WTC11 (cell line): ENCODE data around the gene UBAP1. TPM values are rescaled to one million over a fixed set of nuclear protein-coding genes. Genes with fewer than 3 reads are reported as not detected.

Source experiments
- ATAC-seq: fragments of 200-7000 bp; cut with Tn5 transposase; 2 replicates; pipeline ENCODE4 v1.10.0; 2021; ENCODE audit warnings: mild to moderate bottlenecking, moderate library complexity
- CTCF ChIA-PET: fragments of 300-600 bp; sonication (Branson Sonifier 250); formaldehyde crosslinking; loops from one replicate; lab custom pipeline; 2021; ENCODE audit warnings: antibody characterized with exemption; lab: Charles Lee
- POLR2A ChIA-PET: fragments of 350-600 bp; sonication (Branson Sonifier 250); formaldehyde crosslinking; loops from one replicate; lab custom pipeline; 2021; ENCODE audit warnings: antibody characterized with exemption; lab: Charles Lee
- DNase-seq: peaks from one replicate; pipeline ENCODE4 v3.0.0; 2021; ENCODE audit warnings: low spot score
- H3K27ac Mint-ChIP-seq: 2 replicates; pipeline ENCODE4 v1.8.0; 2021; ENCODE audit warnings: mixed read lengths
- H3K27me3 Mint-ChIP-seq: 2 replicates; pipeline ENCODE4 v1.8.0; 2021; ENCODE audit warnings: low read depth, mild to moderate bottlenecking, moderate library complexity, mixed read lengths
- H3K36me3 Mint-ChIP-seq: 2 replicates; pipeline ENCODE4 v1.8.0; 2021; ENCODE audit warnings: mixed read lengths
- H3K4me1 Mint-ChIP-seq: 2 replicates; pipeline ENCODE4 v1.8.0; 2022; ENCODE audit warnings: mixed read lengths
- H3K4me3 Mint-ChIP-seq: 2 replicates; pipeline ENCODE4 v1.8.0; 2021; ENCODE audit warnings: mild to moderate bottlenecking, moderate library complexity, mixed read lengths
- H3K9me3 Mint-ChIP-seq: 2 replicates; pipeline ENCODE4 v1.8.0; 2021; ENCODE audit warnings: mixed read lengths
- AFF4 ChIP-seq: sonication (generic); formaldehyde crosslinking; IDR thresholded peaks from 2 replicates; pipeline ENCODE4 v1.8.1; 2023; ENCODE audit warnings: mild to moderate bottlenecking, missing genetic modification reagents, borderline replicate concordance
- ARID4B ChIP-seq: sonication (generic); formaldehyde crosslinking; IDR thresholded peaks from 2 replicates; pipeline ENCODE4 v1.8.0; 2023; ENCODE audit warnings: missing genetic modification reagents, mild to moderate bottlenecking, borderline replicate concordance
- ATF1 ChIP-seq: sonication (generic); formaldehyde crosslinking; IDR thresholded peaks from 2 replicates; pipeline ENCODE4 v1.8.1; 2023; ENCODE audit warnings: mild to moderate bottlenecking, moderate library complexity, missing genetic modification reagents
- CREB1 ChIP-seq: sonication (generic); formaldehyde crosslinking; IDR thresholded peaks from 2 replicates; pipeline ENCODE4 v1.8.0; 2023; ENCODE audit warnings: mild to moderate bottlenecking, missing genetic modification reagents
- CTCF ChIP-seq: fragments of 200-600 bp; IDR thresholded peaks from 2 replicates; pipeline ENCODE4 v1.8.0; 2022; ENCODE audit warnings: antibody characterized with exemption
- E2F4 ChIP-seq: sonication (generic); formaldehyde crosslinking; IDR thresholded peaks from 2 replicates; pipeline ENCODE4 v1.8.1; 2022; ENCODE audit warnings: low read depth, mild to moderate bottlenecking, moderate library complexity, missing genetic modification reagents, borderline replicate concordance
- E2F5 ChIP-seq: sonication (generic); formaldehyde crosslinking; IDR thresholded peaks from 2 replicates; pipeline ENCODE4 v1.8.1; 2022; ENCODE audit warnings: mild to moderate bottlenecking, moderate library complexity, missing genetic modification reagents
- ERG ChIP-seq: fragments of 250-450 bp; sonication (Bioruptor Pico); IDR thresholded peaks from 2 replicates; pipeline ENCODE4 v1.8.0; 2021; ENCODE audit warnings: mild to moderate bottlenecking
- HMGA2 ChIP-seq: fragments of 250-450 bp; sonication (Bioruptor Pico); IDR thresholded peaks from 2 replicates; pipeline ENCODE4 v1.4.0; 2021; ENCODE audit warnings: mild to moderate bottlenecking, moderate library complexity
- IRF2 ChIP-seq: sonication (generic); formaldehyde crosslinking; IDR thresholded peaks from 2 replicates; pipeline ENCODE4 v1.8.0; 2022; ENCODE audit warnings: low read depth, missing genetic modification reagents, borderline replicate concordance
- NR2C2 ChIP-seq: sonication (generic); formaldehyde crosslinking; IDR thresholded peaks from 2 replicates; pipeline ENCODE4 v1.8.0; 2022; ENCODE audit warnings: mild to moderate bottlenecking, missing genetic modification reagents
- RORB ChIP-seq: fragments of 250-450 bp; sonication (Bioruptor Pico); IDR thresholded peaks from 2 replicates; pipeline ENCODE4 v1.9.0; 2021; ENCODE audit warnings: mild to moderate bottlenecking
- SMAD3 ChIP-seq: sonication (generic); formaldehyde crosslinking; IDR thresholded peaks from 2 replicates; pipeline ENCODE4 v1.8.0; 2022; ENCODE audit warnings: missing genetic modification reagents, mild to moderate bottlenecking, borderline replicate concordance
- SP1 ChIP-seq: sonication (generic); formaldehyde crosslinking; conservative IDR thresholded peaks from 2 replicates; pipeline ENCODE4 v1.8.1; 2022; ENCODE audit warnings: missing genetic modification reagents
- ZNF232 ChIP-seq: sonication (generic); formaldehyde crosslinking; IDR thresholded peaks from 2 replicates; pipeline ENCODE4 v1.8.0; 2022; ENCODE audit warnings: mild to moderate bottlenecking, missing genetic modification reagents
- ZNF263 ChIP-seq: sonication (generic); formaldehyde crosslinking; IDR thresholded peaks from 2 replicates; pipeline ENCODE4 v1.8.1; 2022; ENCODE audit warnings: low read depth, mild to moderate bottlenecking, moderate library complexity, missing genetic modification reagents
- ZNF317 ChIP-seq: sonication (generic); formaldehyde crosslinking; IDR thresholded peaks from 2 replicates; pipeline ENCODE4 v1.8.1; 2023; ENCODE audit warnings: low read depth, mild to moderate bottlenecking, moderate library complexity, missing genetic modification reagents, borderline replicate concordance
- ZNF671 ChIP-seq: fragments of 250-450 bp; sonication (Bioruptor Pico); IDR thresholded peaks from 2 replicates; pipeline ENCODE4 v1.8.0; 2021; ENCODE audit warnings: mild to moderate bottlenecking
- ZSCAN18 ChIP-seq: fragments of 250-450 bp; sonication (Bioruptor Pico); IDR thresholded peaks from 2 replicates; pipeline ENCODE4 v2.1.2; 2022; ENCODE audit warnings: mild to moderate bottlenecking, moderate library complexity
- total RNA-seq: library from RNA; stranded (reverse); gene quantifications from 3 replicates; pipeline ENCODE4 v1.2.3, GENCODE V29; 2021

Gene UBAP1
- total RNA-seq, 1 experiment from 2014 or later, result 23.9 TPM

- no peaks in the 10 kb centered on the region for H3K9me3 Mint-ChIP-seq
- ChIA-PET CTCF (interaction anchor here (1.6 kb wide), 1 partner anchor 12 kb away, joined by 11 read pairs; no protein-coding TSS in a partner anchor), POLR2A (no interaction called here)
- no peak overlapping the region for H3K4me3 Mint-ChIP-seq
- ATAC-seq (no peak), DNase-seq (no peak)
- H3K27me3 Mint-ChIP-seq, result no peaks in the 10 kb centered on the region; the same call in 1 of the 2 replicates
- TF ChIP-seq RORB, result no peak
- no peak for TF ChIP-seq CTCF
- no peak for TF ChIP-seq E2F4 (CRISPR knock-in tag)
- no peak for TF ChIP-seq IRF2 (CRISPR knock-in tag)
- TF ChIP-seq ZNF263 (CRISPR knock-in tag), result no peak
- TF ChIP-seq ARID4B (CRISPR knock-in tag), result no peak
- TF ChIP-seq CREB1 (CRISPR knock-in tag), result no peak
- TF ChIP-seq ZNF317 (CRISPR knock-in tag), result no peak
- TF ChIP-seq SP1, result no peak
- no peak for TF ChIP-seq ZNF232 (CRISPR knock-in tag)
- no peak for TF ChIP-seq AFF4
- H3K27ac Mint-ChIP-seq, result no peak overlapping the region
- H3K4me1 Mint-ChIP-seq, result no peaks in the 10 kb centered on the region; the same call in 1 of the 2 replicates
- H3K36me3 Mint-ChIP-seq, result no peaks in the 10 kb centered on the region
Observed at GRCh38 chr9:34143116-34143515, 35.7 kb upstream of the UBAP1 start.

- H3K27ac Mint-ChIP-seq, result peak overlapping the region; percentile 25; the same call in 1 of the 2 replicates
- ChIA-PET POLR2A (interaction anchor here (0.5 kb wide), 1 partner anchor 99 kb away, joined by 3 read pairs; no protein-coding TSS in a partner anchor), CTCF (interaction anchor here (0.8 to 1.1 kb wide), 2 partner anchors 11 to 259 kb away, joined by 3 to 5 read pairs; no protein-coding TSS in a partner anchor)
- no peaks in the 10 kb centered on the region for H3K36me3 Mint-ChIP-seq
- H3K27me3 Mint-ChIP-seq, result no peaks in the 10 kb centered on the region; the same call in 1 of the 2 replicates
- DNase-seq (no peak), ATAC-seq (peak; percentile 32; the same call in 1 of the 2 replicates)
- H3K4me3 Mint-ChIP-seq, result no peak overlapping the region
- H3K9me3 Mint-ChIP-seq, result no peaks in the 10 kb centered on the region
- no peaks in the 10 kb centered on the region for H3K4me1 Mint-ChIP-seq
- TF ChIP-seq ERG (CRISPR knock-in tag) (no peak), E2F5 (CRISPR knock-in tag) (no peak), ATF1 (no peak), ZSCAN18 (no peak), NR2C2 (no peak), HMGA2 (no peak), ZNF671 (CRISPR knock-in tag) (no peak), SMAD3 (CRISPR knock-in tag) (no peak)
Observed at GRCh38 chr9:34145165-34145564, 33.7 kb upstream of the UBAP1 start.
